Epithelial cell of esophagus (primary cell): ENCODE measurements around the gene ING4.

Source experiments
- DNase-seq: peaks from one replicate; pipeline ENCODE4 v3.0.0; 2010; ENCODE audit warnings: low read depth
- H3K4me3 ChIP-seq: 2 replicates; pipeline ENCODE4 v1.5.1; 2011; ENCODE audit warnings: mild to moderate bottlenecking, low read length, control low read depth
- TF ChIP-seq, protein P1 (sequence below): IDR thresholded peaks from 2 replicates; pipeline ENCODE4 v1.5.1; 2011; ENCODE audit warnings: low read depth, mild to moderate bottlenecking, low read length, control low read depth, inconsistent platforms; ENCODE audit not compliant: insufficient read depth; ENCODE audit errors: missing control alignments

ING4 gene

DNA sequence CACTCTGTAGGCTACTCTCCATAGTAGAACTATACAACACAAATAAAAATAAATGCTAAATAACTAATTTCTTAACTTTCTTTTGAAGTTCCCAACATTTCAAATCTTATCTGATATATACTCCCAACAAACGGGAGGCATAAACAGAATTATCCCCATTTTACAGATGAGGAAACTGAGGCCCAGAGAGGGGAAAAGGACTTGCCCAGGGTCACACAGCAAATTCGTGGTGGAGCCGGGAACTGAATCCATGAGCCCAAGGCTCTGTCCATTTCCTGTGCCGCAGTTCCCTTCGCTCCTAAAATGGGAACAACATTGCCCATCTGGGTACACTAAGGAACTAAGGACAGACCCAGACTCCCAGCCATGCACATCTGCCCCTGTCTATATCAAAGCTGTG is 14.0 kb upstream of the ING4 start:
- TF ChIP-seq, protein P1, sequence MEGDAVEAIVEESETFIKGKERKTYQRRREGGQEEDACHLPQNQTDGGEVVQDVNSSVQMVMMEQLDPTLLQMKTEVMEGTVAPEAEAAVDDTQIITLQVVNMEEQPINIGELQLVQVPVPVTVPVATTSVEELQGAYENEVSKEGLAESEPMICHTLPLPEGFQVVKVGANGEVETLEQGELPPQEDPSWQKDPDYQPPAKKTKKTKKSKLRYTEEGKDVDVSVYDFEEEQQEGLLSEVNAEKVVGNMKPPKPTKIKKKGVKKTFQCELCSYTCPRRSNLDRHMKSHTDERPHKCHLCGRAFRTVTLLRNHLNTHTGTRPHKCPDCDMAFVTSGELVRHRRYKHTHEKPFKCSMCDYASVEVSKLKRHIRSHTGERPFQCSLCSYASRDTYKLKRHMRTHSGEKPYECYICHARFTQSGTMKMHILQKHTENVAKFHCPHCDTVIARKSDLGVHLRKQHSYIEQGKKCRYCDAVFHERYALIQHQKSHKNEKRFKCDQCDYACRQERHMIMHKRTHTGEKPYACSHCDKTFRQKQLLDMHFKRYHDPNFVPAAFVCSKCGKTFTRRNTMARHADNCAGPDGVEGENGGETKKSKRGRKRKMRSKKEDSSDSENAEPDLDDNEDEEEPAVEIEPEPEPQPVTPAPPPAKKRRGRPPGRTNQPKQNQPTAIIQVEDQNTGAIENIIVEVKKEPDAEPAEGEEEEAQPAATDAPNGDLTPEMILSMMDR = no peak
- no peak overlapping the region for H3K4me3 ChIP-seq
- no peak for DNase-seq

DNA sequence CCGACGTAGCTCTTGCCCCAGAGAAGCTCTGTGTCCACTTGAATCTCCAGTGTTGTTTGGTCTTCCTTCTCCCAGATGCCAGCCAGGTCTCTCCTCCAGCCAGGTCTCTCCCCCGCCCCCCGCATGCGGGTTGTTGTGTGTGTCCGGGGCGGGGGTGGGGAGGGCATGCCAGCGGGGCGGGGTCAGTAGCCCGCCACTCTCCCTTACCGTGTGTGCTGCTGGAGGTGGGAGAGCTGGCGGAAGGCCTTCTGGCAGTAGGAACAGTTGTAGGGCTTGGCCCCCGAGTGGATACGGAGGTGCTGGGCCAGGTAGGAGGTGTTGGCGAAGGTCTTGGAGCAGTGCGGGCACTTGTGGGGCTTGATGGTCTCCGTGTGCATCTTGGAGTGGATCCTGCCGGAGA is 9.2 kb upstream of the ING4 start:
- TF ChIP-seq, protein P1 = no peak
- no peak for DNase-seq
- no peak overlapping the region for H3K4me3 ChIP-seq

DNA sequence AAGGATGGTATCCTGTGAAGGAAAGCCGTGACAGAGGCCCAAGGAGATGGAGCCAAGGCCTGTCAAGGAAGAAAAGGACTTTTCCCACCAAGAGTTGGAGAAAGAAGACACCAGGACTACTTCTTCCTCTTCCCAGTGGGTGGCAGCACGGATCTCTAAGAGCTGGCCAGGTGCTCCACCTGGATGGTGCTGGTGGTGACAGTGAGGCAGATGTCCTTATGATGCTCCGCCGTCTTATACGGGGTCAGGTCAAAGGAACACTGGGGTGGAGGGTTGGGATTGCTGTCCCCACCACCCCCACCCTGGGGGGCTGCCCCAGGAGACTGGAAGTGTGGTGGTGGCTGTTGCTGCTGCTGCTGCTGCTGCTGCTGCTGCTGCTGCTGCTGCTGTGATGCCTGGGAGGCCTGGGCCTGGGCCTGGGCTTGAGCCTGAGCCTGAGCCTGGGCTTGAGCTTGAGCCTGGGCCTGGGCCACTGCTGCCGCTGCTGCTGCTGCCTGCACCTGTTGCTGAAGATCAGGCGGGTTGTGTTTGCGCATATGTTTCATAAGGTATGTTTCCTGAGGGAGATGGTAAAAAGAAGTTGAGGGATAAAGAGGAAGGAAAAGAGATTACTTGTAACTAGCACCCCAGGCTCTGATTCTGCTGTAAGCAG is 4.8 kb upstream of the ING4 start:
- H3K4me3 ChIP-seq = no peak overlapping the region
- TF ChIP-seq, protein P1 = peak; percentile 50
- peak; percentile 36 for DNase-seq

DNA sequence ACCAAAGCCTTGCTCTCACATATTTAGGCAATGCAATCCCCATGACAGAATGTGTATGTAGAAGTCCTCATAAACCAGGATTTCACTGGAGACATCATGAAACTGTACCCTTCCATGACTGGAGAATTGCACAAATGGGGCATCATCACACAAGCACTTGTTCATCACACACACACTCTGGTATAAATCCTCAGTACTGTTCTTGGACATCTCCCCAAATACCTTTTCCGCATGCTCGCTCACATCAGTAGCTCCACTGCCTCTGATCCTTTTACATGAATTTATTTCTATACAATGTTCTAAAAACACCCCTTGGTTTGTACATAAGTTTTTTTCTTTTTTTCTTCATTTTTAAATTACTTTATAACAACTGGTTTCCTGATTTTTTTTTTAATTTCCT is 3.3 kb upstream of the ING4 start:
- no peak overlapping the region for H3K4me3 ChIP-seq
- DNase-seq = no peak
- TF ChIP-seq, protein P1 = no peak

DNA sequence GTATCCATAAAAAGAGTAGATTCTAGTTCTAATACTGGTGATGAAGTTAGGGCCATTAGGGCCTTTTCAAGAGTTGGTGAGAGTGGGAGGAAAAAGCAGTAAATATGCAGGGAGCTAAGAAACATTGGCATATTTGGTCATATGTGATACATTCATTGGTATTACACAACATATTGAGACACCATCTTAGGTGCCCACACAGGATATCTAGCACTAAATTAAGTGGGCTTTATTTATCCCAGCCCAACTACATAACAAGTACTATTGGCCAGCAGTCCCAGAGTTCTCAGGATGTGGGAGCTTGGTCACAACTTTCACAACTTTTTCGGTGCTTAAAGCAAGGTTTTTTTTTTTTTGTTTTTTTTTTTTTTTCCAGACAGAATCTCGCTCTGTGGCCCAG is 2.0 kb upstream of the ING4 start:
- TF ChIP-seq, protein P1 = no peak
- no peak for DNase-seq
- H3K4me3 ChIP-seq = no peak overlapping the region

DNA sequence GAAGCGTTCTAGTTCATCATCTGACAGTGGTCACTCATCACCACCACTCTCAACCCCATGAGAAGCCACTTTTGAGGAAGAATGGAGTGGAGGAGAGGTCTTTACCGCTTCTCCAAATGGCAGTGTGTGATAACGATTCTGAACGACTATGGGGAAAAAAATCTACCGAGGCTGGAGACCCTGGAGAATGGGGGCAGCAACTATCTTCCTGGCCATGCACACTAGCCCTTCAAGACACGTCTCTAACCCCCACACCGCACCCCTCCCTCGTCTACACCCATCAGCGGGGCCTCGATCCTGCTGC is 365 bp downstream of the ING4 start:
- TF ChIP-seq, protein P1 = no peak
- no peak for DNase-seq
- H3K4me3 ChIP-seq = peak overlapping the region; percentile 97

DNA sequence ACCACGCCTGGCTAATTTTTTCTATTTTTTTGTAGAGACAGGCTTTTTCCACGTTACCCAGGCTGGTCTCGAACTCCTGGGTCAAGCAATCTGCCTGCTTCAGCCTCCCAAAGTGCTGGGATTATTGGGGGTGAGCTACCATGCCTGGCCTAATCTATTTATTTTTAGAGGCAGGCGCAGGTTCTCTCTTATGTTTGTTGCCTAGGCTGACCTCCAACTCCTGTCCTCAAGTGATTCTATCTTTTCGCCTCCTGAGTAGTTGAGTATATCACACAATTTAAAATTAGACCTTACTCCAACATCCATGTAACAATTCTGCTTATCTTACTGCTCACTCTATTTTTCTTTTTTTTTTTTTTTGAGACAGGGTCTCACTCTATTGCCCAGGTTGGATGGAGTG is 8.9 kb downstream of the ING4 start:
- no peak overlapping the region for H3K4me3 ChIP-seq
- DNase-seq = no peak
- TF ChIP-seq, protein P1 = no peak
